ENCODE results near the gene KCNH1.

DNA sequence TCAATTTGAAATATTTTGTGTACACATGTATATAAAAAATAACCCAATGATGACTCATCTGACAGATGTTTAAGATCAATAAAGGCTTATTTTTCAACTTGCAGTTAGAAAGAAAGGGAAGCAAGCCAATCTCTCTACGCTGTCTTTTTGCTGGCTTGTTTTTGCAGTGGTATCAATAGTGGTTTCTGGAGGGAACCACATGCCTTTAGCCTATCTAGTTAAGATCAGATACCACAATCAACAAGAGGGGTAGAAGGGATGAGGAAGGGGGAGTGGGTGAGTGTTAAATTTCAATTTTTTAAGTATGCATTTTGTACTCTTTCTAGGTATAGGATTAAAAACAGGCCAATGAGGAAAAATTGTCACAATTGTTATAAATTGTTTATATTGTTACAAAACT lies 276.2 kb downstream of the KCNH1 start:
- TF ChIP-seq, protein P1, sequence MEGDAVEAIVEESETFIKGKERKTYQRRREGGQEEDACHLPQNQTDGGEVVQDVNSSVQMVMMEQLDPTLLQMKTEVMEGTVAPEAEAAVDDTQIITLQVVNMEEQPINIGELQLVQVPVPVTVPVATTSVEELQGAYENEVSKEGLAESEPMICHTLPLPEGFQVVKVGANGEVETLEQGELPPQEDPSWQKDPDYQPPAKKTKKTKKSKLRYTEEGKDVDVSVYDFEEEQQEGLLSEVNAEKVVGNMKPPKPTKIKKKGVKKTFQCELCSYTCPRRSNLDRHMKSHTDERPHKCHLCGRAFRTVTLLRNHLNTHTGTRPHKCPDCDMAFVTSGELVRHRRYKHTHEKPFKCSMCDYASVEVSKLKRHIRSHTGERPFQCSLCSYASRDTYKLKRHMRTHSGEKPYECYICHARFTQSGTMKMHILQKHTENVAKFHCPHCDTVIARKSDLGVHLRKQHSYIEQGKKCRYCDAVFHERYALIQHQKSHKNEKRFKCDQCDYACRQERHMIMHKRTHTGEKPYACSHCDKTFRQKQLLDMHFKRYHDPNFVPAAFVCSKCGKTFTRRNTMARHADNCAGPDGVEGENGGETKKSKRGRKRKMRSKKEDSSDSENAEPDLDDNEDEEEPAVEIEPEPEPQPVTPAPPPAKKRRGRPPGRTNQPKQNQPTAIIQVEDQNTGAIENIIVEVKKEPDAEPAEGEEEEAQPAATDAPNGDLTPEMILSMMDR (IDR thresholded peaks at IDR 0.05; ENCODE audit: low read depth, low read length) = no peak
- TF ChIP-seq EZH2phosphoT487 (IDR thresholded peaks at IDR 0.05; ENCODE audit: low read depth) = no peak

Measured in OCI-LY3 (cell line).